ENCODE results near the gene AP4E1.

The AP4E1 gene

GRCh38 chr15:51038162-51038973, 129.9 kb downstream of the AP4E1 start:
- H3K9me3 Mint-ChIP-seq = no peaks in the 10 kb centered on the region
- intact Hi-C loops (cut with micrococcal nuclease) = no loop called here
- H3K36me3 Mint-ChIP-seq (ENCODE audit: low read depth) = no peaks in the 10 kb centered on the region
- H3K27me3 Mint-ChIP-seq = peaks cover 5% of the 10 kb centered on the region
- no peak overlapping the region for H3K27ac Mint-ChIP-seq
- no peak overlapping the region for H3K4me3 Mint-ChIP-seq
- H3K4me1 Mint-ChIP-seq (ENCODE audit: low read depth) = no peaks in the 10 kb centered on the region

- intact Hi-C loops (cut with micrococcal nuclease) = no loop called here
- Mint-ChIP-seq H3K27me3 (peaks cover 8% of the 10 kb centered on the region), H3K4me3 (no peak overlapping the region), H3K9me3 (no peaks in the 10 kb centered on the region), H3K27ac (no peak overlapping the region), H3K36me3 (ENCODE audit: low read depth) (no peaks in the 10 kb centered on the region), H3K4me1 (ENCODE audit: low read depth) (no peaks in the 10 kb centered on the region)
Measured at GRCh38 chr15:51038974-51039319, 130.5 kb downstream of the AP4E1 start.

DNA sequence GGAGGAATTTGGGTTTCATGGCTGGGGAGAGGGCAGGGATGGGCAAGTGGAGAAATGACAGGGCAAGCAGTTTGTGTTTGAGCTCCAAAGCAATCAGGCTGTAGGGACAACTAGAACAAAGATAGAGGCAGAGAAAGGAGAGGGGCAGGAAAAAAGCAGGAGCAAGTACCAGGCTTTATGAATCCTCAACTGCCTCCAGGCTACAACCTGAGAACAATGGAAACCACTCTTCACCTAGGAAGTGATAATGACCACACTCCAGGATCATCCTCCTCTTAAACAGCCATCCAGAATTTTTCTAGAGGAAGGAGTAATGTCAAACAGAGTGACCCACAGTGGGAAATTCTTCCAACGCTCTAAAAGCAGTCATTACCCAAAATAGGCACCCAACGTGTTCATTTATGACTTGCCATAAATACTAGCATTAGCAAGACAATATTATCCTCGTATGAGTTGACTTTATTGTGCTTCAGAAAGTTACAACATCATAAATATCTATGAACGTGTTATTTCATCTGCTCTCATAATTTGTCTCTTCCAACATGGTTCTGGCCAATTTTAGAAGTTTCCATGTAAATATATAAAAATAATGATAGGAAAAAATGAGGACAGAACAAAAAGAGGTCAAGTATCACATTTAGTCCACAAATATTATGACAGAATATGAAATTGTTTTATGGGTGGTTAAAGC, 135.7 kb downstream of the AP4E1 start:
- intact Hi-C loops (cut with micrococcal nuclease) = no loop called here
- peaks cover 31% of the 10 kb centered on the region for H3K4me1 Mint-ChIP-seq (ENCODE audit: low read depth)
- H3K9me3 Mint-ChIP-seq = peaks cover 6% of the 10 kb centered on the region
- no peak overlapping the region for H3K27ac Mint-ChIP-seq
- no peaks in the 10 kb centered on the region for H3K36me3 Mint-ChIP-seq (ENCODE audit: low read depth)
- H3K27me3 Mint-ChIP-seq = peaks cover 3% of the 10 kb centered on the region
- H3K4me3 Mint-ChIP-seq = no peak overlapping the region

DNA sequence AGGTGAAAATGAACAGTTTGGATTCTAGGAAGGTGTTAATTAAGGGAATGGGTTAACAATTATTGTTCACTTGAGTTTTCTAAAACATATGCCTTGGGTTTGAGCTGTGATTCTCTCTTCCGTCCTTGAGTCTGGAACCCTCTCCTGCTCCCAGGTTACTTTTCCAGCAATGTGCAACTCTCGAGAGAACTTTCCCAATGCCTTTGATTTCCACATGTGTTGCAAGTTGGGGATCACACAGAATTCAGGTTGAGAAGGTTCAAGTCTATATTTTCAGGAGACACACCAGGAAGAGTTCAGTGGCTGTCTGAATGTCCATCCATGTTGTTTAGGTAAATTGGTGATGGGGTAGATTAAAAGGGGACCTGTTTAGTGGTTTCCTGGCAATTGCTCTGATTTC, 137.5 kb downstream of the AP4E1 start:
- peaks cover 3% of the 10 kb centered on the region for H3K27me3 Mint-ChIP-seq

GRCh38 chr15:51046799-51047449, 138.4 kb downstream of the AP4E1 start:
- peaks cover 5% of the 10 kb centered on the region for H3K27me3 Mint-ChIP-seq
- H3K4me3 Mint-ChIP-seq = no peak overlapping the region
- peaks cover 6% of the 10 kb centered on the region for H3K9me3 Mint-ChIP-seq
- intact Hi-C loops (cut with micrococcal nuclease) = loop anchor here (5.0 kb wide), 1 partner anchor 50 kb away; no protein-coding TSS in a partner anchor
- no peaks in the 10 kb centered on the region for H3K36me3 Mint-ChIP-seq (ENCODE audit: low read depth)
- peaks cover 48% of the 10 kb centered on the region for H3K4me1 Mint-ChIP-seq (ENCODE audit: low read depth)
- H3K27ac Mint-ChIP-seq = no peak overlapping the region

More for the DNA sequence above, 137.5 kb downstream of the AP4E1 start:
- intact Hi-C loops (cut with micrococcal nuclease) = loop anchor here (5.0 kb wide), 1 partner anchor 51 kb away; no protein-coding TSS in a partner anchor
- Mint-ChIP-seq H3K36me3 (ENCODE audit: low read depth) (no peaks in the 10 kb centered on the region), H3K4me3 (no peak overlapping the region), H3K9me3 (peaks cover 6% of the 10 kb centered on the region), H3K4me1 (ENCODE audit: low read depth) (peaks cover 39% of the 10 kb centered on the region), H3K27ac (no peak overlapping the region)

DNA sequence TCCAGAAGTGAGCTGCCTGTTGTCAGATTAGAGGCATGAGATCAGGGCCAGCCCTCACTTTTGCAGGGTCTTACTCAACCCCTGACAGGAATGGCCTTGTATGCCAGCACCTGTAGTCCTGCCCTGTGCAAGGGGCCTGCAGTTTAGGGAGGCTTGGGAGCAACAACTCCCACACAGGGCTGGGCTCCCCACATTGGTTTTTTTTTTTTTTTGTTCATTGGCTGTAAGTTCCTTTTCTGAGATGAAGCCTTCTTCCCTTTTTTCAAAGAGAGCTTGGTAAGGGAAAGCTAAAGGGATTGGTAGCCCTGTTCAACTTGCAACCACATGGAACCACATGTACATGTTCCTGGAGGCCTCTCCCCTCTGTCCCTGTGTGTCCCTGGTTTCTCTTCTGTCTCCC, 139.8 kb downstream of the AP4E1 start:
- Mint-ChIP-seq H3K4me3 (no peak overlapping the region), H3K27me3 (peaks cover 12% of the 10 kb centered on the region), H3K36me3 (ENCODE audit: low read depth) (no peaks in the 10 kb centered on the region), H3K27ac (peak overlapping the region; percentile 38), H3K9me3 (peaks cover 6% of the 10 kb centered on the region), H3K4me1 (ENCODE audit: low read depth) (peaks cover 52% of the 10 kb centered on the region)
- intact Hi-C loops (cut with micrococcal nuclease) = loop anchor here (5.0 kb wide), 1 partner anchor 49 kb away; no protein-coding TSS in a partner anchor

- peak overlapping the region; percentile 38 for H3K27ac Mint-ChIP-seq
- no peaks in the 10 kb centered on the region for H3K36me3 Mint-ChIP-seq (ENCODE audit: low read depth)
- H3K4me3 Mint-ChIP-seq = no peak overlapping the region
- H3K27me3 Mint-ChIP-seq = peaks cover 13% of the 10 kb centered on the region
- intact Hi-C loops (cut with micrococcal nuclease) = loop anchor here (5.0 kb wide), 1 partner anchor 48 kb away; no protein-coding TSS in a partner anchor
- peaks cover 6% of the 10 kb centered on the region for H3K9me3 Mint-ChIP-seq
- peaks cover 52% of the 10 kb centered on the region for H3K4me1 Mint-ChIP-seq (ENCODE audit: low read depth)
Measured at GRCh38 chr15:51049081-51049480, 140.6 kb downstream of the AP4E1 start.

DNA sequence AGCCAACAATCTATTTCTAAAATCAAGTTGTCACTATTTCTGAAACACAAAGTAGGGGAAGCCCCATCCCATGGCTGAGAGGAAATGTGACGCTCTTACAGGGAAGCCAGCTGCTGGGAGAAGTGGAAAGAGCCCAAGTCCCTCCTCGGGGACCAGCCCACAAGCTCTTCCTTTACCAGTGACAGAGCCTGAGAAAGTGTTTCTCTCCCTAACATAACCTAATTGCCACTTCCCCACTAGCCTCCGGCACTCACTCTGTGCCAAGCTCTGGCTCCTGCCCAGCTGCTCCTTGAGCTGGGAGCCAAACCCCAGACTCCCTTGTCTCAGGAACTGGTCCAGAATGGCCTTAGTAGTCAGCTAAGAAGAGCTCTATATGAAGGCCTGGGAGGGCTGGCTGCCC, 143.3 kb downstream of the AP4E1 start:
- no peaks in the 10 kb centered on the region for H3K36me3 Mint-ChIP-seq (ENCODE audit: low read depth)
- H3K4me3 Mint-ChIP-seq = no peak overlapping the region
- H3K27ac Mint-ChIP-seq = peak overlapping the region; percentile 38
- peaks cover 27% of the 10 kb centered on the region for H3K27me3 Mint-ChIP-seq
- H3K9me3 Mint-ChIP-seq = peaks cover 6% of the 10 kb centered on the region
- peaks cover 45% of the 10 kb centered on the region for H3K4me1 Mint-ChIP-seq (ENCODE audit: low read depth)
- intact Hi-C loops (cut with micrococcal nuclease) = loop anchor here (1.0 kb wide), 1 partner anchor 25 kb away; no protein-coding TSS in a partner anchor

DNA sequence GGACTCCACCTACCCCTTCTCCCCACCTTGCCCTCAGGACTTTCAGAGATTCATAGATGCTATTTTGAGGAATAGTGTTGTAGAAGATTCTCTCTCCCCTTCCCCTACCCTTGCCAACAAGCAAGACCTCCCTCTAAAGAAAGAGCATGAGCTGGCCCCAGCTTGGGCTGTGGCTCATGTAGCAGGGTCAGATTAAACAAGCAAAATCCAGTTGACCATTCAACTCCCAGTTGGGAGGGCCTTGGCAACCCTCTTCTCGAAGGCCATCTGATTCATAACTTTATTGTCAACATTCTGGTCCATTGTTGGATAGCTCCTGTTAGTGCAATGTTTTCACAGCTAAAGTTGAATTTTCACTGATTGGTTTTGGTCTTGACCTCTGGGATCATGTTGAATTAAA, 145.1 kb downstream of the AP4E1 start:
- Mint-ChIP-seq H3K27ac (no peak overlapping the region), H3K4me1 (ENCODE audit: low read depth) (peaks cover 27% of the 10 kb centered on the region), H3K36me3 (ENCODE audit: low read depth) (no peaks in the 10 kb centered on the region), H3K27me3 (peaks cover 37% of the 10 kb centered on the region), H3K9me3 (no peaks in the 10 kb centered on the region), H3K4me3 (no peak overlapping the region)
- intact Hi-C loops (cut with micrococcal nuclease) = no loop called here

- H3K36me3 Mint-ChIP-seq (ENCODE audit: low read depth) = no peaks in the 10 kb centered on the region
- H3K27me3 Mint-ChIP-seq = peaks cover 37% of the 10 kb centered on the region
- intact Hi-C loops (cut with micrococcal nuclease) = no loop called here
- H3K4me3 Mint-ChIP-seq = no peak overlapping the region
- H3K9me3 Mint-ChIP-seq = no peaks in the 10 kb centered on the region
- no peak overlapping the region for H3K27ac Mint-ChIP-seq
- peaks cover 18% of the 10 kb centered on the region for H3K4me1 Mint-ChIP-seq (ENCODE audit: low read depth)
Measured at GRCh38 chr15:51054535-51054934, 146.1 kb downstream of the AP4E1 start.

Measured in dendritic cell treated with granulocyte-macrophage colony-stimulating factor and Interleukin-4, amounts not matched to agents 40 ng/mL and 50 ng/mL, for 4 days (primary cell).